Measurements from ENCODE around the gene APOBR.
"Not testable (repeated sequence)": the region's sequence is repeated elsewhere in the genome, so short reads cannot be mapped to it uniquely, and the experiment has no call there.

The APOBR gene

GRCh38 chr16:28499854-28500253 is 5.4 kb downstream of the APOBR start:
- DNase-seq, result no peak

- DNase-seq, result not testable (repeated sequence)
Observed at GRCh38 chr16:28500476-28501180, 6.2 kb downstream of the APOBR start.

GRCh38 chr16:28501258-28502232 is 7.1 kb downstream of the APOBR start:
- no peak for DNase-seq

GRCh38 chr16:28502290-28502689 is 7.8 kb downstream of the APOBR start:
- DNase-seq, result no peak

DNA sequence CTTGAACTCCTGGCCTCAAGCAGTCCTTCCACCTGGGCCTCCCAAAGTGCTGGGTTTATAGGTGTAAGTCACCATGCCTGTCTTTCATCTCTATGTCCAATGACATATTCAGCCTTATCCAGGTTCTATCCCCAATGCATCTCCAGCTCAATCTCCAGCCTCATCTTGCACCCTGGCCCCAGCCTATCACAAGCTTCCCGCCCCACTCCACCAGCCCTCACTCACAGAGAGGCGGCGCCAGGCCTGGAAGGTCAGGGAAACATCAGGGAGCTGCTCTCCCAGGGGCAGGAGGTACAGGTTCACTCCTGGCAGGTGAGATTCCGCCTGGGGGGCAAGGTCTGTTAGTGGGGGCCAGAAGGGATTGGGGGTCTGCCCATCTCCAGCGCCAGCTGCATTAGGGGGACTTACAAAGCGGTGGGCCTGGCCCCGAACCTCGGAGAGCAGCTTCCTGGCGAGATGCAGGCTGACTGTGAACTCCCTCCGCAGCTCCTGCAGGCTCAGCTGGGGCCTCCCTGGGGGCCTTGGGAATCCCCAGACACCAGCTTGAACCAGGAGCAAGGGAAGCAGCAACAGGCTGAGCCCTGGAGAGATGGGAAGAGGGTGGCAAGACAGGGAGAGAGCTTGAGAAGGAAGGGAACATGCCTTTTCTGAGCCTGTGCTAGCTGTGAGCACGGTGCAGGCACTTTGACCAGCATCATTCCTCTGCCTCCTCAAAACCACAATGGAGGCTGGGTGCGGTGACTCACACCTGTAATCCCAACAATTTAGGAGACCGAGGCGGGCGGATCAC is 9.2 kb downstream of the APOBR start:
- no peak for DNase-seq

GRCh38 chr16:28504707-28505404 is 10.4 kb downstream of the APOBR start:
- no peak for DNase-seq

DNA sequence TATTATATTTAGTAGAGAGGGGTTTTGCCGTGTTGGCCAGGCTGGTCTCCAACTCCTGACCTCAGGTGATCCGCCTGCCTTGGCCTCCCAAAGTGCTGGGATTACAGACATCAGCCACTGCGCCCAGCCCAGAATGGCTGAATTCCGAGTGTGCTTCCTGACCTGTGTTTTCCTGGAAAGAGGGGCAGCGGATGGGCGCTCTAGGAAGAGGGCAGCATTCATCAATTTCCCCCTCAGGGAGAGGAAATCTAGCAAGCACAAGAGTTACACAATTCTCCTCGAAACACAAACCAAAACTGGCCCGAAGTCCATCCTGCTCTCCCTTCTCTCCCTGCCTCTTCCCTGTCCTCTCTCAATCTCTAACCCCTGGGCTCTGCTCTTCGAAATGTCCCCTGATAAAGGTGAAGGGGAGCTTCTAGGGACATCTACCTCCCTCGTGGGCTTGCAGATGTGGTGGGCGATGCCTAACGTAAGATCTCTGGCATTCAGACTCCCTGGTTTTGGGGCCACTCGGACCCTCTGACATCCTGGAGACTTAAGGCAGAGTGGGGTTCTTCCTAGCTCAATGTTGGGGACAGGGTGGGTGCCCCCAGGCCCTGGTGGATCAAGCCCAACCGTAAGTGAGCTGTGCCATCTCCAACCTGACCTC is 11.2 kb downstream of the APOBR start:
- DNase-seq, result no peak

GRCh38 chr16:28511031-28511430 is 16.6 kb downstream of the APOBR start:
- no peak for DNase-seq

- no peak for DNase-seq
Observed at GRCh38 chr16:28511801-28512789, 17.7 kb downstream of the APOBR start.

GRCh38 chr16:28513484-28514181 is 19.2 kb downstream of the APOBR start:
- no peak for DNase-seq

DNA sequence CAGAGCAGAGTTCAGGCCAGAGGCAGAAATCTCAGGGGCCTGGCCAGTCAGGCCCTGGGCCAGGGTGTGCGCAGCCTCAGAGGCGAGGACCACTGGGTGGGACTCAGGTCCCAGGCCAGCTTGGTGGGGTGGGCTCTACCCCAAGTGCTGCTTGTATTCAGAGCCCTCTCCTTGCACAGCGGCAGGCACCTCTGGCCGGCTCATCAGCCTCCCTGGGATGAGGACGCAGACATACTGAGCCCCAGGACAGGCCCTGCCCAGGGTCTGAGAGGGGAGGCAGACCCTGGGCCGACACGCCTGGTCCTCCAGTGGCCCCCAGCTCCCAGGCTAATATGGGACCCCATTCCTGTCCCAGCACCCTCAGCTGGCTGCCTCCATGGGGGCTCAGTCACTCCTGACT is 19.8 kb downstream of the APOBR start:
- no peak for DNase-seq

DNA sequence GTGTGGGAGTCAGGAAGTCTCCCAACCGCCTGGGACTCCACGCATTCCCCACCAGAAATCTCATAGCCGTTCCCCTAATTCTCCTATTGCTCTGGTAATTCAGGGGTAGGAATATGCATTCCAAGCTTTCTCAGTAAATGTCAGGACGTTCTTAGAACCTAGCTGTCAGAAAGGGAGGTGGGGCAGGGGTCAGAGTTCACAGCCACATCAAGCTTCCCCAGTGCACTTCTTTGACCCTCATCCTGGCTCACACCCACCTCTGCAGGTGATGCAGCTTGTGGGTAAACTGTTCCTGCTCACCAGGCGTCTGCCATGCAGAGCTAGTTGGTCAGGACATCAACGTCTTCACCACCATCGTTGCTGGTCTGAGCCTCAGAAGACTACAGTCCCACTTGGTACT is 26.2 kb downstream of the APOBR start:
- DNase-seq, result no peak

GRCh38 chr16:28521436-28521835 is 27.0 kb downstream of the APOBR start:
- no peak for DNase-seq

GRCh38 chr16:28522792-28523191 is 28.3 kb downstream of the APOBR start:
- no peak for DNase-seq

DNA sequence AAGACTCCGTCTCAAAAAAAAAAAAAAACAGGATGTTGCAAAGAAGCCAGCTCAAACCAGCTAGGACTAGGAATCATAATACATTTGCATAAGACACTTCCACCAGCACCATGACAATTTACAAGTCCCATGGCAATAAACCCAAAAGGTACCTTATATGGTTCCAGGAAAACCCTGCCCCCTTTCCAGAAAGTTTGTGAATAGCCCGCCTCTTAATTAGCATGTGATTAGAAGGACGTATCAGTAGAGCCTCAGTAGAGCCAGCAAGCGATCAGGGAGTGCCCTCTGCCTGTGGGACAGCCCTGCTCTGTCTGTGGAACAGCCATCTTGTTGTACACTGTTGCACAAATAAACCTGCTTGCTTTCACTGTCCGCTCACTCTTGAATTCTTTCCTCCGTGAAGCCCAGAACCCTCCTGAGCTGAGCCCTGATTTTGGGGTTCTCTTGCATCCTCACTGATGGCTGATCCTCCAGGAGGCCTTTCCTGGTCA is 30.3 kb downstream of the APOBR start:
- DNase-seq, result no peak

DNA sequence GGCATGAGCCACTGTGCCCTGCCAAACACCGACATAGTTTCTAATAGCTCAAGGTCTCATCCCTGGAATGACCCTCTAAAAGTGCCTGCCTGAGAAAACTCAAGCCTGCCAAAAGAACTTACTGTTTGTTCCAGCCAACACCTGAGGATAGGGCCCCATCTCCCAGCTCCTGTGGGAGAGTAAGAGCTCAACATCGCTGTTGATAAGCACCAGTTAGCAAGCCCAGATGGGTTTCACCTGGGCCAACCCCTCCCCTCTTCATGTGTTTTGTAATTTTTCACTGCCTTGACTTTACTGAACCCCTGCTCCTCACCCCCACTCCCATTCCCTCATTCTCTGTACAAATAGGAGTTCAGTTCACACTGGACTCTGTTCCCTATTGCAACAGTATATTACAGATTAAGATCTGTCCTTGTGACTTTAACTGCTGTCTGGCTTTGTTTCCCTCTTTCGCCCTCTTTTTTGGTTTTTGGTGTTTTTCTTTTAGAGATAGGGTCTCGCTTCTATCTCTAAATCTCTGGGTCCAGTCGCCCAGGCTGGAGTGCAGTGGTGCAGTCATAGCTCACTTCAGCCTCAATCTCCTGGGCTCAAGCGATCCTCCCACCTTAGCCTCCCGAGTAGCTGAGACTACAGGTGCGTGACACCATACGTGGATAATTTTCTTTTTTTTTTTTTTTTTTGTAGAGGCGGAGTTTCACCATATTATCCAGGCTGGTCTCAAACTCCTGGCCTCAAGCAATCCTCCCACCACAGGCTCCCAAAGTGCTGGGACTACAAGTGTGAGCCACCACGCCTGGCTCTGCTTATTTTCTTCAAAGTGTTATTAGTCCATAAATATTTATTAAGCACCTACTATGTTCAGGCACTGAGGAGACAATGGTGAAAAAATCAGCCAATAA is 32.0 kb downstream of the APOBR start:
- no peak for DNase-seq

DNA sequence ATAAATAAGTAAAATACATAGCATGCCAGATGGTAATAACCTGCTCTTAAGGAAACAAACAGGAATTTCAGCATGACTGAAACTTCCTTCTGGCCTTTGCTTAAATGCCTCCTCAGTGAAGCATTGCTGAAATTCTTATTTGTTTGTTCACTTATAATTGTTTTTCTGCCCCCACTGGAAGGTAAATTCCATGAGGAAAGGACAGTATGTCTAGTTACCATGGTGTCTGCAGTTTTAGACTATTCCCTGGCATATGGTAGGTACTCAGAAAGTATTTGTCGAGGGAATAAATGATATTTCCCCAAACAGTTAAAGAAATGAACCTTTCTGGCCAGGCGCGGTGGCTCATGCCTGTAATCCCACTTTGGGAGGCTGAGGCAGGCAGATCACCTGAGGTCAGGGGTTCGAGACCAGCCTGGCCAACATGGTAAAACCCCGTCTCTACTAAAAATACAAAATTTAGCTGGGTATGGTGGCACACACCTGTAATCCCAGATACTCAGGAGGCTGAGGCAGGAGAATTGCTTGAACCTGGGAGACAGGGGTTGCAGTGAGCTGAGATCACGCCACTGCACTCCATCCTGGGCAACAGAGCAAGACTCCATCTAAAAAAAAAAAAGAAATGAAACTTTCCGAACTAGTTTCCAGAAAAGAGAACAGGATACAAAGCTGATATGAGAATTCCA is 32.8 kb downstream of the APOBR start:
- DNase-seq, result not testable (repeated sequence)

DNA sequence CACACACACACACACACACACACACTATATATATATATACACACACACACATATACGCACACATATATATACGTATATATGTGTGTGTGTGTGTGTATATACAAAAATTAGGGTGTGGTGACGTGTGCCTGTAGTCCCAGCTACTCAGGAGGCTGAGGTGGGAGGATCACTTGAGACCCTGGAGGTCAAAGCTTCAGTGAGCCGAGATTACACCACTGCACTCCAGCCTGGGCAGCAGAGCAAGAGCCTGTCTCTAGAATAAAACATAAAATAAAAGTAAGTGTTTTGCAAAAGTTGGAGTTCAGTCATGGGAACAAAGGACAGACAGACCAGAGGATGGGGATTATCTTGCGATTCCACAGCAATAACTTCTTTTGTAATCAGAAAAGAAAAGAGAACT is 33.5 kb downstream of the APOBR start:
- DNase-seq, result no peak

Measured in activated CD8-positive, alpha-beta memory T cell treated with anti-CD3 and anti-CD28 coated beads, Interleukin-2, amount 50 U/mL, for 4 hours (primary cell).